DMS 273 (cell line): ENCODE measurements around the gene KCTD1.

ENCODE experiments used
- DNase-seq: peaks from one replicate; lab custom pipeline; 2025; ENCODE audit not compliant: unreplicated experiment; lab: John Stamatoyannopoulos, UW

The KCTD1 gene

DNA sequence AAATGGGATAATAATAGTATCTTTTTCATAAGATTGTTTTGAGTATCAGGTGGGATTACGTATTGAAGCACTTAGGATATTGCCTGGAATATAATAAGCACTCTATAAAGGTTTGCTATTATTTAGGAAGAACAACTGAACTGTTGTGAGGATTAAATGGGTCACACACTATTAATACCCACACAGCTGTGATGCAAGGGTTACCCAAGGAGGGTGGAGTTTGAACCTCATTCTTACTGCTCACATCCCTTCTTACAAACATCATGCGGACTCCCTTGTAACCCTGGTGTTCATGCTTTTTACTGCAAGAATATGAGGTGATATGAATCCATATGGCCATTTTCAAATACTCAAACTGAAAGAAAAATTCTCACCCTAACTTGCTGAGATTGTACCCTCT lies 113.5 kb downstream of the KCTD1 start:
- DNase-seq: no peak

DNA sequence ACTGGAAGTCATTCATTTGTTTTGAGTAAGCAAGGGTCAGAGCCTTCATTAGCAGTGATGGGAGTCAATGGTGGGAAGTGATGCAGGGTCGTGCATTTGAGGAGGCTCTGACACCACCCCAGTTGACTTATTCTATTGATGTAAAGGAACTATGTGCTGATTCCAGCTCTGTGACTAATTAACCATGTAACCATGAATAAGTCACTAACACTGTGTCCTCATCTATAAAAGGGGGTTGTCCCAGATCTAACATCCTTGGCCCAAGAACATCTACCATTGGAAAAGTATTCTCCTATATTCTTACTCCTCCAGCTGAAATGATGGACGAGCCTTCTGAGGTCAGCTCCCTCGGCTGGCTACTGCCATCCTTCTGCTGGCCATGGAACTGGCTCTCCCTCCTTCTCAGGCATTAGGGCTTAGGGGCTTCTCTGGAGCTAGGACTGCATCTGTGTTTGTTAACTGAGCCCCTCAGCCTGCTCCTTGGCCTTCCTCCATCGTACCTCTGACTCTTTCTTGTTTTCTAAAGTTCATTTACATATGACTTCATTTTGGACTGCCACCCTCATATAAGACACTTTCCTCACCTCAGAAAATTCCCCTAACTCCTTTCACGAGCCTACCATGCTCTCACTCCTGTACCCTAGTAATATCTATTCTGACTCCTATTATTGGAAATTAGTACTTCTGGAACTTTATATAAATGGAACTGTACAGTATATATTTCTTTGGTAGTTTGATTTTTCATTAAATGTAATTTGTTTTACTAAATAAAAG lies 115.5 kb downstream of the KCTD1 start:
- DNase-seq: no peak

DNA sequence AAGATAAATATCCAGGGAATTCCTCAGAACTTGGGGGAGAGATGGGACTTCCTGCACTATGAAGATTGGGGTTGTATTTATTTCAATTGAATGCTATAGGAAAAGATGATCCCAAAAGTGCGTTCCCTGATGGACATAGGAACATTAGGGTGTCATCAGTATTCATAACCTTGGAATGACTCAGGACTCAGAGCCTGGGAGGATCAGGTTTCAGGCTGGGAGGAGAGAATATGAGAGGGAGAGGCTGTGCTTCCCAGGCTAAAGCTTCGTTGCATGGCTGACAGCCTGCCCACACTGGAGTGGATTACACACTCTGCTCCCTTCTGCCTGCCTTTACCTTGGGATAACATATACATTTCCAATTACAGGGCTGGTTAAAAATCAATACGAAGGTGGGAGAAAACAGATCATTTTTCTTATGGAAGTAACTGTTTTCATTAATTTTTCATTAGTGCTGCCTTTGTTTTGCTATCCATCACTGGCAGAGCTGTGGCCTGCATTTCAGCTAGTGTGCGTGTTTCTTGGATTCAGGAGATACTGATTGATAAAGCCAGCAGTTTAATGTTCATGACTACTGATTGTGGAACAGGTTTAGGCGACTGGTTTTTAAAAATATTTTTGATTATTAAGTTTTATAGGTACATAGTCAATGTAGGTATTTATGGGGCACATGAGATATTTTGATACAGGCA lies 118.7 kb downstream of the KCTD1 start:
- DNase-seq: peak; percentile 75

DNA sequence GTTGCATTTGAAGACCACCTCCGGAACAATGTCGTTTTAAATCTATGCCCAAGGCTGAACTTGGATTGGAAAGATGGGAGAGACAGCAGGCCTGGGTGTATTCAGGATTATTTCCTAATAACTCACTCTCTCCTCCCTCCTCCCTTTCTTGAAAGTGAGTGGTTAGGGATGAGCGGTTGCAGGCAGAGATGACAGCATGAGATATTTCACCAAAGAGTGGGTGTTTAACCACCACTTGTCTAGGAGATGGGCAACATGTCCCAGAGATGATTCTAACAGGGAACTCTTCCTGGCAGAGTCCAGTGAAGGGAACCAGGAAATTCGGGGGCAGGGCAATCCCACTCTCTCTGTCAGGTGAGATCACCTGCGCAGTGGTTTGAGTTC lies 123.2 kb downstream of the KCTD1 start:
- no peak for DNase-seq

DNA sequence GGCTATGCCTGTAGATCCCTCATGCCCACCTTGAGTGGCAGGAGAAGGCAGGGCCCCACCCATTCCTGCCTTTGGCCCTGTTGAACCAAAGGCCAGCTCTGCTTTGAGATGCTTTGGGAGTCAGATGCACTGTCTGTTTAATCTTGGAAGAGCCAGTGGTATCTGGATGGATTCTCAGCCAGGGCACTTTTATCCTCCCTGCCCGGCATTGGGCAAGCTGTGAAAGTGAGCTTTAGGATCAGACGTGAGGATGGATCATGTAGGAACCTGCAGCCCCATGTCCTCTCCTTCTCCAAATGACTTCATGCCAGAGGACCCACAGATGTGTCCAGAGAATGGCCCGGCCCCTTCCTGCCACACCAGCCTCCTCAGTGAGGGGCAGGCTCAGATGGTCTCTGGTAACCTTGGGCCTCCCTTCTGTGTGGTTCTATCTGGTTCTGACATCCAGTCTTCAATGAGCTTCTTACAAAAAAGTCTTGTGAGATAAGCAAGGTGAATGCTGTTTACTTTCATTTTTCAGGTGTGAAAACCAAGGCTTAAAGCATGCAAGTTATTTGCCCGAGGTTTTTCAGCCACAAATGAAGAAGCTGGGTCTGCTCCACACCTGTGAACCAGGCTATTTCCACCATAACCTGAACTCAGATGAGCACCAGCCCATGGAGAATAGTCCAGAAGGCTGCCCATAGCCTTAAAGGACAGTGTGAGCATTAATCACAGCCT lies 123.8 kb downstream of the KCTD1 start:
- DNase-seq: no peak

DNA sequence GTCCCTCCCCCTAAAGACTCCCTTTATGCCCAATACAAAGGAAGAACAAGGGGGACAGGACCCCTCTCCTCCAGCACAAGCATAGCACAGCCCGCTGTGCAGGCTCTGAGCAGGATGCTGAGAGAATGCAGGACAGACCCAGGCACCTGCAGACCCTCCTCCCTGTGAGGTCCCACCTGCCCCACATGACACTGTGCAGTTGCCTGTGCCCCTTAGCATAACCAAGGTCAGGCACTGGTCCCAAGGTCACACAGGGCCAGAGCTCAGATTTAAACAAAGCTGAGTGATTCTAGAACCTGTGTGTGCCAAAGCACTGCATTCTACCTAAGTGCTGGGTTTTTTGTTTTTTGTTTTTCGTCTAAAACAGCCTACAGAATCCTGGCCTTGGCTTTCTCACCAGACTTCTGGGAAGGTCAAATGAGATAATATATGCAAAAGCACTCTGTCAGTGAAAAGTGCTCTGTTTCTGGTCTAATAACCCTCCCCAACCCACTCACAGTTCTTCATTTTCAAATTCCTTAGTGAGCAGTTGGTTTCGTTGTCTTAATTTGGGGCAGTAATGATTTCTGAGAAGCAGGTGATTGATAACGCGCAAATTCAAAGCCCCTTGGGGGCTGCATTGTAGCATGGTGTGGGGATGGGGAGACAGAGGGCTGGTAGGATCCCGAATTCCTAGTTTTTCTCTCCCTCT lies 125.7 kb downstream of the KCTD1 start:
- DNase-seq: no peak

- no peak for DNase-seq
Measured at GRCh38 chr18:26421931-26422330, 126.4 kb downstream of the KCTD1 start.

- no peak for DNase-seq
Measured at GRCh38 chr18:26421503-26421902, 126.8 kb downstream of the KCTD1 start.

DNA sequence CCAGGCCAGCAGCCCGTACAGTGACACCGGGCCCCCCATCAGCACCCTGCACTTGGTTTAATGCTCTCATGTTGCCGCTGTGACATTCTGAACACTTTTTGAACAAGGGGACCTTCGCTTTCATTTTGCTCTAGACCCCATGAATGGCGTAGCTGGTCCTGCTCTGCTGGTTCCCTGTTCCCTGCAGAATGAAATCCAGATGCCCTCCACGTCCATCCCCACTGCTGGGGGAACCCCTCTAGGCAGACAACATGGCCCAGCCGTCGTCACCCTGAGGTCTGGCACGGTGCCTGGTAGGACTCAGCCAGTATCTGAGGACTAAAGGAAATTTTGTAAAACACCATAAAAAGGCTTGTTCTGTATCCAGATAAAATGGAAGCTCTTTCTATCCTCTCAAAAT lies 128.6 kb downstream of the KCTD1 start:
- DNase-seq: no peak

- DNase-seq: no peak
Measured at GRCh38 chr18:26418225-26418624, 130.1 kb downstream of the KCTD1 start.

- no peak for DNase-seq
Measured at GRCh38 chr18:26417190-26417589, 131.2 kb downstream of the KCTD1 start.

- no peak for DNase-seq
Measured at GRCh38 chr18:26416652-26417150, 131.7 kb downstream of the KCTD1 start.

- no peak for DNase-seq
Measured at GRCh38 chr18:26415631-26416030, 132.7 kb downstream of the KCTD1 start.

GRCh38 chr18:26414901-26415440 lies 133.4 kb downstream of the KCTD1 start:
- no peak for DNase-seq

DNA sequence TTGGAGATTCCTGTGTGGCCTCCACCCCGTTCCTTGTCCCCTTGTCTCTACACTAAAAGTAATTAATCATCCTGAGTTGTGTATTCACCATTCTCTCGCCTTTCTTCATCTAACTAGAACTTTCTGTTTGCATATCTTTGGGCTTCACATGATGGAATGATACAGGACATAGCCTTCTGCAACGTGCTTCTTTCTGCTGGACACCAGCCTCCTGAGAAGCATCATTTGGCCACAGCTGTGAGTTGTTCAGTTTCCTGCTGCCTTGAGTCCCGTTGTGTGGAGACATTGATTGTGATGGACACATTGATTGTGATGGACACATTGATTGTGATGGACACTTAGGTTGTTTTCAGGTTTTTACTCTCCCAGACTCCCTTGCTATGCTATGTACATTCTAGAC lies 139.3 kb downstream of the KCTD1 start:
- DNase-seq: no peak

DNA sequence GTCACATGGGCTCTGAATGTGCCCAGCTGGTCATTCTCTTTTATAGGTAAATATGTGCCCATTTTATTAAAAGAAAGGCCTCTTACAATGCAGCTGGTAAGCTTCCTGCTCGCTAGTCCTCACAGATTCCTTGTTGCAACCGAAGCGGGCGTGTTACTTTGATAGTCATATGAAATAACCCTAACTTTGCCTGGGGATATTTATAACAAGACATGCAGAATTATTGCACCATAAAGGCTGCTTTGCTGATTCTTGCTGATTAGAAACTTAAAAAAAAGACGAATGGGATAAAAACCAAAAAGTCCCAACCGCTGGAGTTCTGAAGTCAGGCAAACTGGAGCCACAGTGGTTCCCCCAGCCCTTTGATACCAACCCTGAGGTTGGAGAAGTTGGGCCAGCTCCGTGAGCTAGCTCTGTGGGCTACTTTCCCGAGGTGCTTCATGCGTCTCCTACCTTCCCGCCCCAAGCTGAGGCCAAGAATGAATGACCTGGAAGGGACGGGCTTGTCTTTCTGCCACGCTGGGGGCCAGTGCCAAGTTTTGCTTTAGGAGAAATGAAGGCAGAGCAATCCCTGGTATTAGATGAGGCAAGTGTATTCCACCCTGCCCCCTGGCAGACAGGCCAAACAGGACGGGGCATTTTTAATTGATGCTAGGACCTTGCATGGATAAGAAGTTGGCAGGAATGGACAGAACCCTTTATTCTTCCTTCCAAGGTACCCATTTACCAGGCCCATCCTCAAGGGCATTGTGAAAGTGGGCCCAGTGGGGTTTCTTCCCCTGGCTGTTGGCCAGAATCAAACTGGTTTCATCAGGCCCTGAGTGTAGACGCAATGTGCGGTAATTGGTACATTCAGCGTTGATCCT lies 140.4 kb downstream of the KCTD1 start:
- no peak for DNase-seq

- no peak for DNase-seq
Measured at GRCh38 chr18:26406854-26407517, 141.4 kb downstream of the KCTD1 start.

GRCh38 chr18:26406324-26406723 lies 142.0 kb downstream of the KCTD1 start:
- no peak for DNase-seq

- peak; percentile 50 for DNase-seq
Measured at GRCh38 chr18:26405190-26405801, 143.1 kb downstream of the KCTD1 start.
